Measurements from ENCODE around the gene GAL.

GRCh38 chr11:68650801-68651200 is 33.5 kb upstream of the GAL start:
- TF ChIP-seq POLR2A (IDR thresholded peaks at IDR 0.05) (no peak), POLR2AphosphoS5 (IDR thresholded peaks at IDR 0.05) (no peak)
- TF ChIP-seq, protein P1, sequence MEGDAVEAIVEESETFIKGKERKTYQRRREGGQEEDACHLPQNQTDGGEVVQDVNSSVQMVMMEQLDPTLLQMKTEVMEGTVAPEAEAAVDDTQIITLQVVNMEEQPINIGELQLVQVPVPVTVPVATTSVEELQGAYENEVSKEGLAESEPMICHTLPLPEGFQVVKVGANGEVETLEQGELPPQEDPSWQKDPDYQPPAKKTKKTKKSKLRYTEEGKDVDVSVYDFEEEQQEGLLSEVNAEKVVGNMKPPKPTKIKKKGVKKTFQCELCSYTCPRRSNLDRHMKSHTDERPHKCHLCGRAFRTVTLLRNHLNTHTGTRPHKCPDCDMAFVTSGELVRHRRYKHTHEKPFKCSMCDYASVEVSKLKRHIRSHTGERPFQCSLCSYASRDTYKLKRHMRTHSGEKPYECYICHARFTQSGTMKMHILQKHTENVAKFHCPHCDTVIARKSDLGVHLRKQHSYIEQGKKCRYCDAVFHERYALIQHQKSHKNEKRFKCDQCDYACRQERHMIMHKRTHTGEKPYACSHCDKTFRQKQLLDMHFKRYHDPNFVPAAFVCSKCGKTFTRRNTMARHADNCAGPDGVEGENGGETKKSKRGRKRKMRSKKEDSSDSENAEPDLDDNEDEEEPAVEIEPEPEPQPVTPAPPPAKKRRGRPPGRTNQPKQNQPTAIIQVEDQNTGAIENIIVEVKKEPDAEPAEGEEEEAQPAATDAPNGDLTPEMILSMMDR (IDR thresholded peaks at IDR 0.05) = no peak

Measured in suprapubic skin (tissue), 4 donors.